Epithelial cell of umbilical artery (primary cell): ENCODE data around the gene MALT1. TPM values are rescaled to one million over a fixed set of nuclear protein-coding genes. Genes with fewer than 3 reads are reported as not detected.

Experiments used
- total RNA-seq: library from RNA; depleted of rRNA; stranded (reverse); fragments of >200 nt; gene quantifications from 2 replicates; pipeline ENCODE4 v1.2.3, GENCODE V29; 2014

Gene MALT1, protein sequence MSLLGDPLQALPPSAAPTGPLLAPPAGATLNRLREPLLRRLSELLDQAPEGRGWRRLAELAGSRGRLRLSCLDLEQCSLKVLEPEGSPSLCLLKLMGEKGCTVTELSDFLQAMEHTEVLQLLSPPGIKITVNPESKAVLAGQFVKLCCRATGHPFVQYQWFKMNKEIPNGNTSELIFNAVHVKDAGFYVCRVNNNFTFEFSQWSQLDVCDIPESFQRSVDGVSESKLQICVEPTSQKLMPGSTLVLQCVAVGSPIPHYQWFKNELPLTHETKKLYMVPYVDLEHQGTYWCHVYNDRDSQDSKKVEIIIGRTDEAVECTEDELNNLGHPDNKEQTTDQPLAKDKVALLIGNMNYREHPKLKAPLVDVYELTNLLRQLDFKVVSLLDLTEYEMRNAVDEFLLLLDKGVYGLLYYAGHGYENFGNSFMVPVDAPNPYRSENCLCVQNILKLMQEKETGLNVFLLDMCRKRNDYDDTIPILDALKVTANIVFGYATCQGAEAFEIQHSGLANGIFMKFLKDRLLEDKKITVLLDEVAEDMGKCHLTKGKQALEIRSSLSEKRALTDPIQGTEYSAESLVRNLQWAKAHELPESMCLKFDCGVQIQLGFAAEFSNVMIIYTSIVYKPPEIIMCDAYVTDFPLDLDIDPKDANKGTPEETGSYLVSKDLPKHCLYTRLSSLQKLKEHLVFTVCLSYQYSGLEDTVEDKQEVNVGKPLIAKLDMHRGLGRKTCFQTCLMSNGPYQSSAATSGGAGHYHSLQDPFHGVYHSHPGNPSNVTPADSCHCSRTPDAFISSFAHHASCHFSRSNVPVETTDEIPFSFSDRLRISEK
- 6.2 and 10.9 TPM in 2 replicates for total RNA-seq

DNA sequence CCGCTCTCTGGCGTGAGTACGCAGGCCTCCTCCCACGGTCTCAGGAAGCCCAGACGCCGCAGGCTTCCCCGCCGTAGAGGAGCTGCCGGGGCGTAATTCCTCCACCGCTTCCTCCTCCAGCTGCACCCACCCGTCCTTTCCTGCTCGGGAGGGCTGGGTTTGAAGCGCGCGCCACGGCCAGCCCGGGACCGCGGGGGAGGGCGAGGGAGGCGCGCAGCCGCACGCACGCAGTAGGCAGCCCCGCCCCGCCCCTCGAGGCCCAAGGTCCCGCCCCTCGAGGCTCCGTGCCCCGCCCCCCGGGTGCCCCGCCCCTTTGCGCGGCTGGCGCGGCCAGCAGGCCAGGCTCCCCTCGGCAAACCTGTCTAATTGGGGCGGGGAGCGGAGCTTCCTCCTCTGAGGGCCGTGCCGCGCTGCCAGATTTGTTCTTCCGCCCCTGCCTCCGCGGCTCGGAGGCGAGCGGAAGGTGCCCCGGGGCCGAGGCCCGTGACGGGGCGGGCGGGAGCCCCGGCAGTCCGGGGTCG lies at the start of gene MALT1:
MALT1 (plus strand) TSS at position 355 of the 521 bp plus-strand sequence. CDS start 179 bp downstream, outside the sequence.

Other genes with a start within 250 kb of the MALT1 start
- under 0.01 TPM in 2 replicates for gene ALPK2, start 42.4 kb upstream of the MALT1 start, total RNA-seq
- gene ZNF532, start 193.4 kb downstream of the MALT1 start, total RNA-seq: 35.1 and 40.6 TPM in 2 replicates